ENCODE data around the gene PI16.

- TF ChIP-seq EZH2phosphoT487 (IDR thresholded peaks at IDR 0.05; ENCODE audit: insufficient read depth, low read depth), result no peak
- no peak for TF ChIP-seq EZH2 (IDR thresholded peaks at IDR 0.05; ENCODE audit: insufficient read depth, poor library complexity, severe bottlenecking)
Observed at GRCh38 chr6:36906539-36907325, 47.8 kb upstream of the PI16 start.

Measured in GM23248 (cell line).